Measurements from ENCODE around the gene C3orf18. TPM values are rescaled to one million over a fixed set of nuclear protein-coding genes. Genes with fewer than 3 reads are reported as not detected.

The C3orf18 gene
- total and polyA plus RNA-seq, 2 experiments from 2014 or later = 2.9 to 5.6 TPM

DNA sequence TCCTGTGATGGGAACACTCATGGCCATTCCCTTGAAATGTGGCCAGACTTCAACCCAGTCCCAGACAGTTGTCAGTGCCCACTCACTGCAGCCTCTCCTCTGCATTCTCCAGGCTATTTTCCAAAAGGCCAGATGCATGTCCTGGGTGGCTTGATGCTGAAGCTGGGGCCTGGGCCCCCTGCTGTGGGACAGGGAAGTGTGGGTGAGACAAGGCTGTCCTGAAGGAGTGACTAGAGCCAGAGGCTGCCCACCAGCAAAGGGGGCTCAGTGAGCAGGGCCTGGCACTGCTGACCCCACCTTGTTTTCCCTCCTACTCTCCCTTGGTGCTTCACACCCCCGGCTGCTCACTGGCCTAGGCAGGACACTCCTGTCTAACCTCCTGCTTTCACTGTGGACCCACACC is 32.2 kb upstream of the C3orf18 start:
- no peak for DNase-seq (ENCODE audit: low spot score)
- 92% methylated on average over 1 of the region's 1 CpG for WGBS (ENCODE audit: low lambda C conversion rate, missing lambda C conversion rate)
- Histone ChIP-seq H3K36me3 (replicated peaks; ENCODE audit: insufficient read depth, low read depth) (no peaks in the 10 kb centered on the region), H2AFZ (no peak overlapping the region), H3K27ac (peak overlapping the region; percentile 97), H4K20me1 (ENCODE audit: insufficient read depth, poor library complexity, severe bottlenecking) (no peaks in the 10 kb centered on the region), H3K9me3 (ENCODE audit: low read depth) (no peaks in the 10 kb centered on the region), H3K27me3 (no peaks in the 10 kb centered on the region), H3K4me3 (no peak overlapping the region), H3K9me2 (replicated peaks; ENCODE audit: insufficient read depth) (no peaks in the 10 kb centered on the region), H3K4me2 (no peak overlapping the region), H3K79me2 (no peaks in the 10 kb centered on the region), H3K4me1 (ENCODE audit: insufficient read depth) (peaks cover 29% of the 10 kb centered on the region)
- TF ChIP-seq EZH2phosphoT487 (IDR thresholded peaks at IDR 0.05; ENCODE audit: low read depth, severe bottlenecking, unreplicated experiment) (no peak), EZH2 (IDR thresholded peaks at IDR 0.05; ENCODE audit: borderline replicate concordance) (no peak)
- TF ChIP-seq, protein P1, sequence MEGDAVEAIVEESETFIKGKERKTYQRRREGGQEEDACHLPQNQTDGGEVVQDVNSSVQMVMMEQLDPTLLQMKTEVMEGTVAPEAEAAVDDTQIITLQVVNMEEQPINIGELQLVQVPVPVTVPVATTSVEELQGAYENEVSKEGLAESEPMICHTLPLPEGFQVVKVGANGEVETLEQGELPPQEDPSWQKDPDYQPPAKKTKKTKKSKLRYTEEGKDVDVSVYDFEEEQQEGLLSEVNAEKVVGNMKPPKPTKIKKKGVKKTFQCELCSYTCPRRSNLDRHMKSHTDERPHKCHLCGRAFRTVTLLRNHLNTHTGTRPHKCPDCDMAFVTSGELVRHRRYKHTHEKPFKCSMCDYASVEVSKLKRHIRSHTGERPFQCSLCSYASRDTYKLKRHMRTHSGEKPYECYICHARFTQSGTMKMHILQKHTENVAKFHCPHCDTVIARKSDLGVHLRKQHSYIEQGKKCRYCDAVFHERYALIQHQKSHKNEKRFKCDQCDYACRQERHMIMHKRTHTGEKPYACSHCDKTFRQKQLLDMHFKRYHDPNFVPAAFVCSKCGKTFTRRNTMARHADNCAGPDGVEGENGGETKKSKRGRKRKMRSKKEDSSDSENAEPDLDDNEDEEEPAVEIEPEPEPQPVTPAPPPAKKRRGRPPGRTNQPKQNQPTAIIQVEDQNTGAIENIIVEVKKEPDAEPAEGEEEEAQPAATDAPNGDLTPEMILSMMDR (IDR thresholded peaks at IDR 0.05; ENCODE audit: poor library complexity) = no peak

DNA sequence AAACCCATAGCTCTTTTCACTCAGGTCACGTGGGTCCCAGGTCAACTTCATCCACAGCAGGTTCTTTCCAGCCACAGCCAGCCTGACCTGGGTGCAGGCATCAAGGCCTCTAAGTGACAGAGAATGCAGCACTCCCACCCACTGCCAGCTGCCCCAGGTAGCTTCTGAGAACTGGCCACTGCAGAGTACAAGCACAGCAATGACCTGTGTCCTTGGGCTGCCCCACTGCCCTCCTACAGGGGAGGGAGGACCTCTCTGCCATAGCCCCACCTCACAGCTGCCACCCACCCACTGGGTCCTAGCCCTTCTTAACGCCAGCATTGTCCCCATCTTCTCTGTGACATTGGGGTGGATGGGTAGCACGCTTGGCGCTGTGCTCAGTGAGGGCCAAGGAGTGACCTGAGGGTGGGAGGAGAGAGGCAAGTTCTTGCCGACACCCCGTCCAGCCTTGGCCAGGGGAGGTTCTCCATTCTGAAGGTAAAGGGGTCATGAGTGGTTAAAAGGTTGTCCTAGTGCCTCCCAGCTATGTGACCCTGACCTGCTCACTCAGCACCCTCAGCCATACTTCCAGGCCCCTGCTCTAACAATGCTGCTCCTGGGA is 31.7 kb upstream of the C3orf18 start:
- no peaks in the 10 kb centered on the region for H3K79me2 ChIP-seq
- H4K20me1 ChIP-seq (ENCODE audit: insufficient read depth, poor library complexity, severe bottlenecking) = no peaks in the 10 kb centered on the region
- H3K9me2 ChIP-seq (replicated peaks; ENCODE audit: insufficient read depth) = no peaks in the 10 kb centered on the region
- no peaks in the 10 kb centered on the region for H3K27me3 ChIP-seq
- no peak for DNase-seq (ENCODE audit: low spot score)
- H3K4me2 ChIP-seq = no peak overlapping the region
- no peaks in the 10 kb centered on the region for H3K9me3 ChIP-seq (ENCODE audit: low read depth)
- H3K27ac ChIP-seq = no peak overlapping the region
- H3K4me1 ChIP-seq (ENCODE audit: insufficient read depth) = peaks cover 29% of the 10 kb centered on the region
- H3K4me3 ChIP-seq = no peak overlapping the region
- no peak overlapping the region for H2AFZ ChIP-seq
- no peak for TF ChIP-seq EZH2phosphoT487 (IDR thresholded peaks at IDR 0.05; ENCODE audit: low read depth, severe bottlenecking, unreplicated experiment)
- TF ChIP-seq, protein P1 (IDR thresholded peaks at IDR 0.05; ENCODE audit: poor library complexity) = no peak
- H3K36me3 ChIP-seq (replicated peaks; ENCODE audit: insufficient read depth, low read depth) = no peaks in the 10 kb centered on the region
- WGBS (ENCODE audit: low lambda C conversion rate, missing lambda C conversion rate) = 90% methylated on average over 6 of the region's 6 CpGs

DNA sequence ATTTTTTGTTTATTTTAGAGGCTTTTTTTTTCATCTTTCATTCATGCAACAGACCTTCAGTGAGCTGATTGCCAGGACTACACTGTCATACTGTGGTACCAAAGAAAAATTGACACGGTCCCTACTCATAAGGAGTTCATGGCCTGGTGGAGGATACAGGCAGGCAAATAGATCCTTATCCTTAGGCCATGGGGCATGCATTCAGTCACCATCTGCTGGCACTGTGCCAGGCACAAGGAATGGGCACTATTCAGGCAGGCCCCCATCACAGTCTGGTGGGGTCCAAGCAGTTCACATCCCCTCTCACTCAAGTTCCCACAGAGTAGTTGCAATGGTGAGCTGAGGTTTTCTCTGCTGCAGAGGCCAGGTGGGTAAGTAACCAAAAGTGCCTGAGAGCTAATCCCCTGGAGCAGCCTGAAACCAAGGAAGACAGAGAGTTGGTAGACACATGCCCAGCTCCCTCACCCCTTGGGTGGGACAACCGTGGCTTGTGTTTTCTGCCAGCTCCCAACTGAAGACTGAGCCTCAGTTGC is 26.8 kb upstream of the C3orf18 start:
- no peak overlapping the region for H3K4me3 ChIP-seq
- H3K4me1 ChIP-seq (ENCODE audit: insufficient read depth) = peaks cover 2% of the 10 kb centered on the region
- no peaks in the 10 kb centered on the region for H4K20me1 ChIP-seq (ENCODE audit: insufficient read depth, poor library complexity, severe bottlenecking)
- no peaks in the 10 kb centered on the region for H3K27me3 ChIP-seq
- no peaks in the 10 kb centered on the region for H3K9me3 ChIP-seq (ENCODE audit: low read depth)
- no peaks in the 10 kb centered on the region for H3K36me3 ChIP-seq (replicated peaks; ENCODE audit: insufficient read depth, low read depth)
- H3K79me2 ChIP-seq = no peaks in the 10 kb centered on the region
- H3K9me2 ChIP-seq (replicated peaks; ENCODE audit: insufficient read depth) = no peaks in the 10 kb centered on the region
- no peak overlapping the region for H3K27ac ChIP-seq
- 32% methylated on average over 2 of the region's 2 CpGs for WGBS (ENCODE audit: low lambda C conversion rate, missing lambda C conversion rate)
- H2AFZ ChIP-seq = no peak overlapping the region
- no peak for DNase-seq (ENCODE audit: low spot score)
- no peak overlapping the region for H3K4me2 ChIP-seq
- TF ChIP-seq EZH2 (IDR thresholded peaks at IDR 0.05; ENCODE audit: borderline replicate concordance) (no peak), EZH2phosphoT487 (IDR thresholded peaks at IDR 0.05; ENCODE audit: low read depth, severe bottlenecking, unreplicated experiment) (no peak)
- TF ChIP-seq, protein P1 (IDR thresholded peaks at IDR 0.05; ENCODE audit: poor library complexity) = no peak
